ENCODE data around the gene ARHGDIB. TPM values are rescaled to one million over a fixed set of nuclear protein-coding genes. Genes with fewer than 3 reads are reported as not detected.

The ARHGDIB gene
- total RNA-seq, 4 donors from 2014 or later: 96.1 to 255 (median 151) TPM

DNA sequence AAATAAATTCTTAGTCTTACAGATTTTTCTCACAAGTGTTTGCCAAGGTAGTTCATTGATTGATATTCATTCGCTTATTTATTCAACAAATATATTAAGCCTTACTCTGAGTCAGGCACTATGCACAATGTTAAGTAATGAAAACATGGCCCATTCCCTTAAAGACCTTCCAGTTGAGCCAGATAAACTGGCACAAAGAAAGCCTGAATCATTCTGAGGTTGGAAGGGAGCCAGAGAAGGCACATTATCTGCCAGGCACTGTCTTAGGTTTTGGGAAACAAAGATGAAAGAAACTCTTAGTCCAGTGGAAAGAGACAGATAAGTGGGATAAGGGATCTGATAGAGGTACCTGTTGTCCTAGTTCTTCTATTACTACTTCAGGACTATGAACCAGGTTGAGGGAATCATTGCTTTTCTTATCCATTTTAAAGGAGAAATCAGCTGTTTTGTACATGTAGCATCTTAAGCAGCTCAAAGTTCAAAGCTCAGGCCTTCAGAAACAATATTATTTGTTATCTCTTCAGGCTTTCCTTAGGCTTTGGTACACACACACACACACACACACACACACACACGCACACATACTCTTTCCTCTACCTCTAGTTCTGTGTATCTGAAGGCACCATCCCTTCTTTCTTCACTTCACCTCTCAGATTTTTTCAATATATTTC, 38.4 kb upstream of the ARHGDIB start:
- no peak for TF ChIP-seq CTCF (IDR thresholded peaks at IDR 0.05; ENCODE audit: low read depth)

- TF ChIP-seq CTCF (IDR thresholded peaks at IDR 0.05; ENCODE audit: low read depth): no peak
Observed at GRCh38 chr12:14999021-14999694, 37.8 kb upstream of the ARHGDIB start.

- TF ChIP-seq CTCF (IDR thresholded peaks at IDR 0.05; ENCODE audit: low read depth): no peak
Observed at GRCh38 chr12:14997998-14998397, 36.6 kb upstream of the ARHGDIB start.

DNA sequence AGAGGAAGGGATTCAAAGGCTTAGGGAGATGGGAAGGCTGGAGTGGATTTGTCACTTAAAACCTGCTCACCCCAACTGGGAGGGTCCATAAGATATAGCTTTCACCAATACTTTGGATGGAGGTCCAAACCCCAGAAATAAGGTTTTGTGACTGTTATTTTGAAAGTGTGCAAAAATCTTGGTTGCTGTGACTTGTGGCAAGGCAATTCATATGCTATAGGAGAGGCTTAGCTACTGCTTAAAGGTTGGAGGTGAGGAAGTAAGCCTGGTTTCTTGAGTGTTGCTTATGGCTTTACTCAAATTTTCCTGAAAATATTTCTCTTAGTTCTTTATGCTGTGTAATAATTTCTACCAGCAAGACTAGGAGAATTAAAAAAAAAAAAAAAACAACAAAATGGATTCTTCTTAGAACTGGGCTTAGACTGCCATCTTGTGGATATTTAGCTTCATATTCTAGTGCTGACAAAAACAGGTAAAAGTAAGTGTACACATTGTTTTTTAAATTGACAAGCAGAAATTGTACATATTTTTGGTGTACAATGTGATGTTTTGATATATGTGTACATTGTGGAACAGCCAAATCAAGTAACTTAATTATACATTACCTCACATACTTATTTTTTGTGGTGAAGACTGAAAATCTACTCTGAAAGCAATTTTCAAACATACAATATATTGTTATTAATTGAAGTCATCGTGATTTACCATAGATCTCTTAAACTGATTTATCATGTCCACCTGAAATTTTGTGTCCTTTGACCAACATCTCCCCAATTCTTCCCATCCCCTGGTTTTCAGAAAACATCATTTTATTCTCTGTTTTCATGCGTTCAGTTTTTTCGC, 34.4 kb upstream of the ARHGDIB start:
- TF ChIP-seq CTCF (IDR thresholded peaks at IDR 0.05; ENCODE audit: low read depth): no peak

DNA sequence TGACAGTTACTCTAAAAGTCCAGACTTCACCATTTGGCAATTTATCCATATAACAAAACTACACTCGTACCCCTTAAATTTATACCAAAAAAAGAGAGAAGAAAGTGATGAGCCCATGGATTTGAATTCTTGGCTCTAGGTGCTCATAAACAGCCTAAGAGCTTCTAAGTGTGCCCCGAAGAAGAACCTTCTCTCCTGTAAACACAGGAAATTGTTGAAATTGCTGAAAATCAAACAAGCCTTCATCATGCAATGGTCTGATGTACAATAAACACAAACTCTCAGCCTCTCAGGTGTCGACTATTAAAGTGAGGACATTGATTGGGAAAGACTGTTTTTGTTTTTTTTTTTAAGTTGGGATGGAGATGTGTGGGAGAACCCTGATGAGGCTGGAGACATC, 33.2 kb upstream of the ARHGDIB start:
- no peak for TF ChIP-seq CTCF (IDR thresholded peaks at IDR 0.05; ENCODE audit: low read depth)

DNA sequence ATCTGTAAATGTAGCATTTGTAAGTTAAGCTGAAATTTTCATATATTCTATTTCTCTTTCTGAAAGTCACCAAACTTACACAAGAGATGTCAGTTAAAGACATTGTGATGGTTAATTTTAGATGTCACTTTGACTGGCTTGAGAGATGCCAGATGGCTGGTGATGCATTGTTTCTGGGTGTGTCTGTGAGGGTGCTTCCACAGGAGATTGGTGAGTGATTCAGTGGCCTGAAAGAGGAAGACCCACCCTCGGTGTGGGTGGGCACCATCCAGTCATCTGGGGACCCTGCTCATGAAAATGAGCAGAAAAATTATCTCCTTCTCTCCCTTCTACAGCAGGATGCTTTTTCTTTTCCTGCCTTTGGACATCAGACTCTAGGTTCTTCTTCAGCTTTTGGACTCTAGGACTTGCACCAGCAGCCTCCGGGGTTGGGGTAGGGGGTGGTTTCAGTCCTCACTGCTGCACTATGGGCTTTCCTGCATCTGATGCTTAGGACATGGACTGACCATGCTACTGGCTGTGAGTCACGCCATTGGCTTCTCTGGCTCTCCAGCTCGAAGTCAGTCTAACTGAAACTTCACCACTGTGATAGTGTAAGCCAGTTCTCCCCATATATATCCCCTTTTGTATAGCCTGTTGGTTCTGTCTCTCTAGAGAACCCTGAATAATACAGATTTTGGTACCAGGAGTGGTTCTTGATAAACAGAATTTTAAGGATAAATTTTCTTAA, 32.3 kb upstream of the ARHGDIB start:
- TF ChIP-seq CTCF (IDR thresholded peaks at IDR 0.05; ENCODE audit: low read depth): no peak

Data from subcutaneous adipose tissue (tissue), 4 donors.